PC-3 (cell line): Measurements from ENCODE around the gene OR10A3. TPM values are rescaled to one million over a fixed set of nuclear protein-coding genes. Genes with fewer than 3 reads are reported as not detected.

Experiments
- ATAC-seq: fragments of 200-7000 bp; cut with Tn5 transposase; 2 replicates; pipeline ENCODE4 v1.9.1; 2020; ENCODE audit warnings: mild to moderate bottlenecking, moderate library complexity
- BruUV-seq: library from RNA; stranded (reverse); fragments of 400-500 nt; replicated peaks from 2 replicates; lab custom pipeline; 2021; lab: Mats Ljungman, UMichigan
- CTCF ChIA-PET: fragments of 300-600 bp; sonication (Branson Sonifier 250); formaldehyde crosslinking; loops from one replicate; lab custom pipeline; 2022; ENCODE audit warnings: antibody characterized with exemption; lab: Charles Lee
- POLR2A ChIA-PET: fragments of 300-600 bp; sonication (Branson Sonifier 250); formaldehyde crosslinking; loops from one replicate; lab custom pipeline; 2022; ENCODE audit warnings: antibody characterized with exemption; ENCODE audit not compliant: unreplicated experiment; lab: Charles Lee
- DNase-seq: peaks from one replicate; pipeline ENCODE4 v3.0.0-alpha.2; 2015
- H2AFZ ChIP-seq: fragments of 300-600 bp; sonication (generic); 2 replicates; pipeline ENCODE4 v1.6.0; 2016; ENCODE audit warnings: antibody characterized with exemption, low read length
- H3F3A ChIP-seq: fragments of 300-600 bp; sonication (generic); one replicate; pipeline ENCODE4 v1.6.0; 2017; ENCODE audit warnings: antibody characterized with exemption, low read length, control low read depth, mild to moderate bottlenecking; ENCODE audit not compliant: unreplicated experiment
- H3K27ac ChIP-seq: fragments of 300-600 bp; sonication (generic); 2 replicates; pipeline ENCODE4 v1.5.1; 2016; ENCODE audit warnings: mild to moderate bottlenecking, low read length
- H3K27me3 ChIP-seq: fragments of 300-600 bp; sonication (generic); 2 replicates; pipeline ENCODE4 v1.6.1; 2016; ENCODE audit warnings: low read length, mixed read lengths
- H3K36me3 ChIP-seq: fragments of 300-600 bp; sonication (generic); 2 replicates; pipeline ENCODE4 v1.6.1; 2016; ENCODE audit warnings: low read depth, mixed run types, low read length, mixed read lengths
- H3K4me1 ChIP-seq: fragments of 300-600 bp; sonication (generic); 2 replicates; pipeline ENCODE4 v1.5.1; 2016; ENCODE audit warnings: low read length; ENCODE audit not compliant: insufficient read depth
- H3K4me2 ChIP-seq: fragments of 300-600 bp; sonication (generic); 2 replicates; pipeline ENCODE4 v1.6.0; 2016; ENCODE audit warnings: low read length
- H3K4me3 ChIP-seq: fragments of 300-600 bp; sonication (generic); 2 replicates; pipeline ENCODE4 v1.5.1; 2016; ENCODE audit warnings: mild to moderate bottlenecking, low read length, mixed read lengths
- H3K79me2 ChIP-seq: fragments of 300-600 bp; sonication (generic); 2 replicates; pipeline ENCODE4 v1.6.1; 2017; ENCODE audit warnings: low read length, mixed read lengths
- H3K9ac ChIP-seq: fragments of 300-600 bp; sonication (generic); 2 replicates; pipeline ENCODE4 v1.6.0; 2016; ENCODE audit warnings: mild to moderate bottlenecking, low read length
- H3K9me2 ChIP-seq: fragments of 300-600 bp; sonication (generic); replicated peaks from 2 replicates; pipeline ENCODE4 v1.6.1; 2016; ENCODE audit warnings: mixed run types, low read length, mixed read lengths
- H3K9me3 ChIP-seq: fragments of 300-600 bp; sonication (generic); 2 replicates; pipeline ENCODE4 v1.6.1; 2016; ENCODE audit warnings: low read length, mixed read lengths
- H4K20me1 ChIP-seq: fragments of 300-600 bp; sonication (generic); 2 replicates; pipeline ENCODE4 v1.6.1; 2016; ENCODE audit warnings: low read length, mixed read lengths
- CTCF ChIP-seq: fragments of 300-600 bp; sonication (generic); conservative IDR thresholded peaks from 2 replicates; pipeline ENCODE4 v1.5.1; 2017; ENCODE audit warnings: antibody characterized with exemption, low read depth, mild to moderate bottlenecking, low read length
- EZH2 ChIP-seq: fragments of 300-600 bp; sonication (generic); IDR thresholded peaks from one replicate; pipeline ENCODE4 v1.6.1; 2017; ENCODE audit warnings: antibody characterized with exemption, mild to moderate bottlenecking, low read length; ENCODE audit not compliant: unreplicated experiment
- EZH2phosphoT487 ChIP-seq: fragments of 300-600 bp; sonication (generic); IDR thresholded peaks from 2 replicates; pipeline ENCODE4 v1.6.1; 2018; ENCODE audit warnings: mild to moderate bottlenecking, antibody characterized with exemption, low read length, borderline replicate concordance
- intact Hi-C: fragments of 100-400 bp; cut with micrococcal nuclease; formaldehyde crosslinking; loops from 2 replicates; pipeline ENCODE4 v1.9.0; 2023
- total RNA-seq: library from RNA; depleted of rRNA; stranded (reverse); fragments of >200 nt; gene quantifications from 2 replicates; pipeline ENCODE4 v1.2.3, GENCODE V29; 2014

OR10A3 gene
- total RNA-seq, 1 experiment from 2014 or later: not detected

DNA sequence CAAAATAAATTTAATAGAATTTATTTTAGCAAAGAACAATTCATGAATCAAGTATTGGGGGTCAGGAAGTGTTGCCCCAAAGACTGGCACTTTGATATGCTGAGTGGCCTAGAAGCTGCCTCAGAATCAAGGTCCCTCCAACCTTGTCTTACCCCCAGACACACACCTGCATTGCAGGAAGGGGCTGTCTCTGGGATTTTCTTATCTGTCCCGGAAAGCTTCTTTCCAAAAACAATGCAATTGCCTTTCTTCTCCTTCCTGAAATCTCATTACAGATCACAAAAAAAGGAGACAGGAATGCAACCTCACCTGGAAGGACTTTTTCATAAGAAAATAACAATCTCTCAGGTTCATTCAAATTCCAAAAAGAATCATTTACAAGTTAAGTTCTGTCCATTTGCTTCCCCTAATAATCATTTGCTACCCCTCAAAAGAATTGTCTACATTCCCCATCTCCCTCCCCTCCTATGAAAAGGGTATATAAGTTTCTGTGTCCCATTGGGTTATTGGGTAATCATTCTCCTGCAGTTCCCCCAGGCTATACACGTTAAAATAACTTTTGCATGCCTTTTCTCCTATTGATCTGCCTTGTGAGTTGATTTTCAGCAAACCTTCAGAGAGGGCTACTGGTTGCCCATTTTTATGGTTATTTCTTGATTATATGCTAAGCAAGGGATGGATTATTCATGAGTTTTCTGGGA, 31.8 kb downstream of the OR10A3 start:
- H3K27me3 ChIP-seq: no peaks in the 10 kb centered on the region
- no peak overlapping the region for H3K27ac ChIP-seq
- CTCF ChIA-PET: no interaction called here
- no peaks in the 10 kb centered on the region for H3F3A ChIP-seq
- no peaks in the 10 kb centered on the region for H3K36me3 ChIP-seq
- no peak for ATAC-seq
- no peak overlapping the region for H3K9ac ChIP-seq
- H3K9me2 ChIP-seq: no peaks in the 10 kb centered on the region
- peaks cover 37% of the 10 kb centered on the region for H3K4me1 ChIP-seq
- POLR2A ChIA-PET: no interaction called here
- no peak overlapping the region for H3K4me3 ChIP-seq
- no peaks in the 10 kb centered on the region for H4K20me1 ChIP-seq
- peak overlapping the region; percentile 48; the same call in 1 of the 2 replicates for H2AFZ ChIP-seq
- 0 out of 2 replicates have a peak, but pooled peaks cover 5% of the 10 kb centered on the region for H3K79me2 ChIP-seq
- no peaks in the 10 kb centered on the region for H3K9me3 ChIP-seq
- peak; percentile 20 for DNase-seq
- H3K4me2 ChIP-seq: no peak overlapping the region
- BruUV-seq: no TSS peak
- intact Hi-C loops: no loop called here
- no peak for TF ChIP-seq CTCF
- no peak for TF ChIP-seq EZH2phosphoT487
- no peak for TF ChIP-seq EZH2

DNA sequence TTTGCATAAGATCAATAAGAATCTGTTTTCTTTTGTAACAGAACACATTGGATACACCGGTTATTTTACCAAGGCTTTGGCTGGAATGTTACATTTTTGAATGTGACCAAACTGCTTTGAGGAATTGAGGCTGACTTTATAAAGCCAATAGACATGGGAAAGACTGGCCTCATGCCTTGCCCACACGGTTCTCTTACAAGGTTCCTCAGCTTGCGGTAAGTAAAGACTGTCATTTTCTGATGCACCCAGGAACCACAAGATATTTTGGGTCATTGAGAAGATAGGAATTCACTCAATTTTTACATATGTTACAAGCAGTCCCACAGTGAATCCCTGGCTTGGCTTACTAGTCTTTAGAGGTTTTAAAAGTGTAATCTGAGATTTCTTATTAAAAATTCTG, 34.4 kb downstream of the OR10A3 start:
- intact Hi-C loops: loop anchor here (2.0 kb wide), 1 partner anchor 70 kb away; no protein-coding TSS in a partner anchor
- TF ChIP-seq CTCF (no peak), EZH2phosphoT487 (no peak), EZH2 (no peak)
- peaks cover 19% of the 10 kb centered on the region; the same call in 1 of the 2 replicates for H3K79me2 ChIP-seq
- no peaks in the 10 kb centered on the region for H4K20me1 ChIP-seq
- H3K27me3 ChIP-seq: no peaks in the 10 kb centered on the region
- ChIA-PET CTCF (interaction anchor here (3.0 kb wide), 1 partner anchor 80 kb away, joined by 30 read pairs; the partner anchor contains the start of gene EIF3F), POLR2A (interaction anchor here (1.0 kb wide), 1 partner anchor 80 kb away, joined by 8 read pairs; the partner anchor contains the start of gene EIF3F)
- H3K9me3 ChIP-seq: no peaks in the 10 kb centered on the region
- no peak overlapping the region for H3K9ac ChIP-seq
- H3K4me2 ChIP-seq: peak overlapping the region; percentile 76
- no peak for ATAC-seq
- no peaks in the 10 kb centered on the region for H3K9me2 ChIP-seq
- no peaks in the 10 kb centered on the region for H3F3A ChIP-seq
- DNase-seq: no peak
- H3K36me3 ChIP-seq: no peaks in the 10 kb centered on the region
- peaks cover 61% of the 10 kb centered on the region for H3K4me1 ChIP-seq
- H3K4me3 ChIP-seq: peak overlapping the region; percentile 52
- peak overlapping the region; percentile 41; the same call in 1 of the 2 replicates for H2AFZ ChIP-seq
- no peak overlapping the region; the same call in 1 of the 2 replicates for H3K27ac ChIP-seq
- no TSS peak for BruUV-seq
